ENCODE data around the gene SLC66A2. TPM values are rescaled to one million over a fixed set of nuclear protein-coding genes. Genes with fewer than 3 reads are reported as not detected.

SLC66A2 gene
- total RNA-seq, 3 donors from 2014 or later (not counting 1 experiment from before 2014, with no cell fraction given): 51.2 to 62.4 (median 54.1) TPM

GRCh38 chr18:79903071-79903635 lies 48.3 kb downstream of the SLC66A2 start:
- intact Hi-C loops (cut with micrococcal nuclease): no loop called here
- Histone ChIP-seq H3K4me3 (ENCODE audit: low read length) (no peak overlapping the region), H3K9me3 (ENCODE audit: control insufficient read depth, insufficient read depth, low read length) (peaks cover 11% of the 10 kb centered on the region), H3K27ac (ENCODE audit: low read length) (no peak overlapping the region), H3K36me3 (ENCODE audit: control insufficient read depth, insufficient read depth, low read length) (peaks cover 2% of the 10 kb centered on the region), H3K27me3 (ENCODE audit: control insufficient read depth, insufficient read depth, low read length) (no peaks in the 10 kb centered on the region), H3K4me1 (ENCODE audit: control insufficient read depth, insufficient read depth, low read length) (no peaks in the 10 kb centered on the region)
- H3K4me1 Mint-ChIP-seq: peaks cover 0 to 5% of the 10 kb centered on the region in 2 donors
- H3K9me3 Mint-ChIP-seq: no peaks in the 10 kb centered on the region
- TF ChIP-seq CTCF (IDR thresholded peaks at IDR 0.05): no peak
- DNase-seq: peak in 1 of 2 donors; percentile 11
- H3K27me3 Mint-ChIP-seq (ENCODE audit: low read depth in 2 of 2): no peaks in the 10 kb centered on the region
- no peak for ATAC-seq
- peaks cover 3% of the 10 kb centered on the region for H3K36me3 Mint-ChIP-seq
- no peak overlapping the region for H3K27ac Mint-ChIP-seq
- 97% methylated on average over 28 of the region's 28 CpGs for WGBS (ENCODE audit: insufficient coverage)
- H3K4me3 Mint-ChIP-seq: no peak overlapping the region

DNA sequence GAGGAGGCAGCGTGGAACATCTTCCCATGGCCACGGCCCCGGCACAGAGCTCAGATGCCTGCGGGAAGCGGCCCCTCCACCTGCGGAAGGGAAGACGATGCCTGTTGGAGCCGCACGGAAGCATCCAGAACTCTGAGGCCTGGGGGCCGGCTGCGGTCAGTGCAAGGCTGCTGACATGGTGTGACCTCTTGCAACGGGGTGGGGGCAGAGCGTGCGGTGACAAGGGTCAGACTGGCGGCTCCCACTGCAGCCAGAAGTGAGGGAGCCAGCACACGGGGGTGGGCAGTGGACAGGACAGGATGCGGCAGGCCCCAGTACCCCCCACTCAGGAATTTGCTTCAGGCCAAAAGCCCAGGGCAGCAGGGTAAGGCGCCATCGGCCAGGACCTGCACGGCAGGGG lies 48.8 kb downstream of the SLC66A2 start:
- peaks cover 16% of the 10 kb centered on the region for H3K9me3 ChIP-seq (ENCODE audit: control insufficient read depth, insufficient read depth, low read length)
- Mint-ChIP-seq H3K36me3 (peaks cover 5% of the 10 kb centered on the region), H3K27me3 (ENCODE audit: low read depth in 2 of 2) (no peaks in the 10 kb centered on the region), H3K9me3 (peaks cover 3 to 4% of the 10 kb centered on the region in 2 donors), H3K4me3 (no peak overlapping the region), H3K4me1 (peaks cover 0 to 5% of the 10 kb centered on the region in 2 donors), H3K27ac (no peak overlapping the region)
- DNase-seq (peak in 1 of 2 donors; percentile 14), ATAC-seq (no peak)
- no peaks in the 10 kb centered on the region for H3K27me3 ChIP-seq (ENCODE audit: control insufficient read depth, insufficient read depth, low read length)
- WGBS (ENCODE audit: insufficient coverage): 98% methylated on average over 20 of the region's 20 CpGs
- intact Hi-C loops (cut with micrococcal nuclease): no loop called here
- H3K4me1 ChIP-seq (ENCODE audit: control insufficient read depth, insufficient read depth, low read length): no peaks in the 10 kb centered on the region
- no peak overlapping the region for H3K27ac ChIP-seq (ENCODE audit: low read length)
- no peak overlapping the region for H3K4me3 ChIP-seq (ENCODE audit: low read length)
- H3K36me3 ChIP-seq (ENCODE audit: control insufficient read depth, insufficient read depth, low read length): peaks cover 2% of the 10 kb centered on the region
- TF ChIP-seq CTCF (IDR thresholded peaks at IDR 0.05): no peak

DNA sequence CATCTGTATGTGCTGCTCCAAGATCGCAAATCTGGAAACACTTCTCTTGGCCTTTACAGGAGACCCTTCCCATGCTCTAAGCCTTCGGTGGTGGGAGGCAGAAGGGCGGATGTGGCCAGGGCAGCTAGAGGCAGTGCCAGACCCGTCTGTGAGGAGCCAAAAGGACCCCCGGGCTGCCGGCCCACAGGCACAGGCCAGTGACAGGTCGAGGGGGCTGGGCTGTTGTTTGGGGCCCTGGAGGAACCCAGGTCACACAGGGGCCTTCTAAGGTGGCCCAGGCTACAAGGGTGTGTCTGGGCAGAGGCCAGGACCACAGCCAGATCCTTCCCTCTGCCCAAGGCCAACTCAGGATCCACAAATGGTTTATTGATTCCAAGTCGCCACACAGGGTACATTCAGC lies 49.4 kb downstream of the SLC66A2 start:
- Histone ChIP-seq H3K4me3 (ENCODE audit: low read length) (no peak overlapping the region), H3K4me1 (ENCODE audit: control insufficient read depth, insufficient read depth, low read length) (no peaks in the 10 kb centered on the region), H3K27me3 (ENCODE audit: control insufficient read depth, insufficient read depth, low read length) (no peaks in the 10 kb centered on the region), H3K27ac (ENCODE audit: low read length) (no peak overlapping the region), H3K36me3 (ENCODE audit: control insufficient read depth, insufficient read depth, low read length) (peaks cover 2% of the 10 kb centered on the region), H3K9me3 (ENCODE audit: control insufficient read depth, insufficient read depth, low read length) (peaks cover 18% of the 10 kb centered on the region)
- Mint-ChIP-seq H3K27ac (peak overlapping the region in 1 of 2 donors; percentile 66), H3K27me3 (ENCODE audit: low read depth in 2 of 2) (no peaks in the 10 kb centered on the region), H3K36me3 (peaks cover 10% of the 10 kb centered on the region), H3K4me3 (no peak overlapping the region), H3K4me1 (peaks cover 0 to 5% of the 10 kb centered on the region in 2 donors), H3K9me3 (peaks cover 4 to 9% of the 10 kb centered on the region in 2 donors)
- ATAC-seq (no peak), DNase-seq (no peak)
- 94% methylated on average over 8 of the region's 8 CpGs for WGBS (ENCODE audit: insufficient coverage)
- TF ChIP-seq CTCF (IDR thresholded peaks at IDR 0.05): no peak
- intact Hi-C loops (cut with micrococcal nuclease): no loop called here

- no peak overlapping the region for H3K4me3 ChIP-seq (ENCODE audit: low read length)
- intact Hi-C loops (cut with micrococcal nuclease): no loop called here
- no peak for DNase-seq
- no peak overlapping the region for H3K4me3 Mint-ChIP-seq
- peaks cover 6 to 13% of the 10 kb centered on the region in 2 donors for H3K9me3 Mint-ChIP-seq
- H3K36me3 Mint-ChIP-seq: peaks cover 14% of the 10 kb centered on the region
- peaks cover 0 to 5% of the 10 kb centered on the region in 2 donors for H3K4me1 Mint-ChIP-seq
- H3K27me3 Mint-ChIP-seq (ENCODE audit: low read depth in 2 of 2): no peaks in the 10 kb centered on the region
- no peaks in the 10 kb centered on the region for H3K27me3 ChIP-seq (ENCODE audit: control insufficient read depth, insufficient read depth, low read length)
- H3K27ac ChIP-seq (ENCODE audit: low read length): no peak overlapping the region
- peaks cover 2% of the 10 kb centered on the region for H3K36me3 ChIP-seq (ENCODE audit: control insufficient read depth, insufficient read depth, low read length)
- no peak for ATAC-seq
- WGBS (ENCODE audit: insufficient coverage): 95% methylated on average over 13 of the region's 13 CpGs
- H3K27ac Mint-ChIP-seq: peak overlapping the region in 1 of 2 donors; percentile 66
- no peak for TF ChIP-seq CTCF (IDR thresholded peaks at IDR 0.05)
- H3K9me3 ChIP-seq (ENCODE audit: control insufficient read depth, insufficient read depth, low read length): peaks cover 22% of the 10 kb centered on the region
- H3K4me1 ChIP-seq (ENCODE audit: control insufficient read depth, insufficient read depth, low read length): no peaks in the 10 kb centered on the region
These were observed 49.8 kb downstream of the SLC66A2 start for GRCh38 chr18:79901665-79902064.
